OCI-LY1 (cell line): ENCODE results near the gene SLC6A15.

Experiments used
- H2AFZ ChIP-seq: fragments of 200-600 bp; sonication (generic), shearing (Covaris generic); 2 replicates; pipeline ENCODE4 v1.6.0; 2014; ENCODE audit warnings: antibody characterized with exemption, mild to moderate bottlenecking, low read length
- H3F3A ChIP-seq: fragments of 200-600 bp; sonication (generic), shearing (Covaris generic); 2 replicates; pipeline ENCODE4 v1.6.0; 2014; ENCODE audit warnings: mild to moderate bottlenecking, antibody characterized with exemption, low read length, moderate library complexity; ENCODE audit not compliant: insufficient read depth
- H3K27ac ChIP-seq: fragments of 200-600 bp; sonication (generic); 2 replicates; pipeline ENCODE4 v1.5.1; 2014; ENCODE audit warnings: low read length, mixed run types, mild to moderate bottlenecking, low read depth; ENCODE audit not compliant: poor library complexity, severe bottlenecking
- H3K27me3 ChIP-seq: fragments of 200-600 bp; sonication (generic); 2 replicates; pipeline ENCODE4 v1.6.0; 2014; ENCODE audit warnings: antibody characterized with exemption, mild to moderate bottlenecking, low read length, moderate library complexity; ENCODE audit not compliant: insufficient read depth
- H3K36me3 ChIP-seq: fragments of 200-600 bp; sonication (generic); 2 replicates; pipeline ENCODE4 v1.6.1; 2014; ENCODE audit warnings: mild to moderate bottlenecking, antibody characterized with exemption, low read length, moderate library complexity, mixed read lengths; ENCODE audit not compliant: insufficient read depth
- H3K4me1 ChIP-seq: fragments of 200-600 bp; sonication (generic); 2 replicates; pipeline ENCODE4 v1.5.1; 2014; ENCODE audit warnings: mild to moderate bottlenecking, low read length, moderate library complexity; ENCODE audit not compliant: insufficient read depth, severe bottlenecking
- H3K4me2 ChIP-seq: fragments of 200-600 bp; sonication (generic), shearing (Covaris generic); 2 replicates; pipeline ENCODE4 v1.6.1; 2014; ENCODE audit warnings: low read length
- H3K4me3 ChIP-seq: fragments of 200-600 bp; sonication (generic); 2 replicates; pipeline ENCODE4 v1.5.1; 2014; ENCODE audit warnings: low read length, low read depth, mild to moderate bottlenecking, mixed read lengths; ENCODE audit not compliant: poor library complexity, severe bottlenecking
- H3K79me2 ChIP-seq: fragments of 200-600 bp; shearing (Covaris generic); 2 replicates; pipeline ENCODE4 v1.6.1; 2016; ENCODE audit warnings: mixed run types, low read length, mixed read lengths; ENCODE audit not compliant: insufficient read depth
- H3K9ac ChIP-seq: fragments of 200-600 bp; sonication (generic), shearing (Covaris generic); 2 replicates; pipeline ENCODE4 v1.6.1; 2014; ENCODE audit warnings: mild to moderate bottlenecking, low read length, mixed read lengths
- H3K9me2 ChIP-seq: fragments of 200-600 bp; sonication (generic), shearing (Covaris generic); 2 replicates; pipeline ENCODE4 v1.6.1; 2014; ENCODE audit warnings: low read depth, mild to moderate bottlenecking, low read length, mixed read lengths
- H3K9me3 ChIP-seq: fragments of 200-600 bp; shearing (Covaris generic); 2 replicates; pipeline ENCODE4 v1.6.1; 2014; ENCODE audit warnings: low read length, mixed read lengths
- H4K20me1 ChIP-seq: fragments of 200-600 bp; sonication (generic), shearing (Covaris generic); 2 replicates; pipeline ENCODE4 v1.6.0; 2016; ENCODE audit warnings: mild to moderate bottlenecking, low read length; ENCODE audit not compliant: insufficient read depth
- EZH2 ChIP-seq: fragments of 200-600 bp; sonication (generic), shearing (Covaris generic); IDR thresholded peaks from 2 replicates; pipeline ENCODE4 v1.8.0; 2017; ENCODE audit warnings: borderline replicate concordance, mixed run types, mild to moderate bottlenecking, antibody characterized with exemption, low read length, moderate library complexity, mixed read lengths
- TF ChIP-seq, protein P1 (sequence below): fragments of 200-600 bp; sonication (generic), shearing (Covaris generic); IDR thresholded peaks from 2 replicates; pipeline ENCODE4 v1.5.1; 2017; ENCODE audit warnings: mild to moderate bottlenecking, antibody characterized with exemption, low read length, moderate library complexity, mixed read lengths

Gene SLC6A15

DNA sequence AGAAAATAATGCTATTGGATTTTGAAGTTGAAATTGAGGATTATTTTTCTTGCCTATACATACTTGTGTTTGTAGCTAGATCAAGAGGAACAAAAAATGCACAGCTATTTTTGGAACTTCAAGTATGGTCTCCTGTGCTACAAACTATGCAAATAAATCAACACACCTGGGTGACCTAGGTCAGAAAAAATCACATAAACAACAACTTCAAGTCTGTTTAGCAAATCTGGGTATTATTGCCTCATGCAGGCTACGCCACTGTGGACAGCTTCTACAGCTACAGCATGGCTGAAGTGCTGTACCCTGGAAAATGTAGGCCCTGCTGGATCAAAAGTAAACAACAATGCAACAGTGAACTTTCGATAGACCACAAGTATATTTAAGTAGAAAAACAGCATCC is 87.5 kb downstream of the SLC6A15 start:
- H3K36me3 ChIP-seq: no peaks in the 10 kb centered on the region
- no peak overlapping the region for H3K4me2 ChIP-seq
- H3K79me2 ChIP-seq: no peaks in the 10 kb centered on the region
- no peaks in the 10 kb centered on the region for H3K4me1 ChIP-seq
- H2AFZ ChIP-seq: no peak overlapping the region
- no peaks in the 10 kb centered on the region for H3K27me3 ChIP-seq
- no peaks in the 10 kb centered on the region for H3K9me2 ChIP-seq
- no peaks in the 10 kb centered on the region for H3K9me3 ChIP-seq
- no peaks in the 10 kb centered on the region for H4K20me1 ChIP-seq
- no peak overlapping the region for H3K27ac ChIP-seq
- no peak overlapping the region for H3K9ac ChIP-seq
- TF ChIP-seq EZH2: no peak
- no peak overlapping the region for H3K4me3 ChIP-seq
- H3F3A ChIP-seq: no peaks in the 10 kb centered on the region

- Histone ChIP-seq H4K20me1 (no peaks in the 10 kb centered on the region), H3K27me3 (no peaks in the 10 kb centered on the region), H3K4me1 (no peaks in the 10 kb centered on the region), H3K9ac (no peak overlapping the region), H3K36me3 (no peaks in the 10 kb centered on the region), H3K27ac (no peak overlapping the region), H3K4me2 (no peak overlapping the region), H3K9me2 (no peaks in the 10 kb centered on the region), H3K9me3 (no peaks in the 10 kb centered on the region), H2AFZ (no peak overlapping the region), H3K79me2 (no peaks in the 10 kb centered on the region), H3K4me3 (no peak overlapping the region), H3F3A (no peaks in the 10 kb centered on the region)
- TF ChIP-seq, protein P1, sequence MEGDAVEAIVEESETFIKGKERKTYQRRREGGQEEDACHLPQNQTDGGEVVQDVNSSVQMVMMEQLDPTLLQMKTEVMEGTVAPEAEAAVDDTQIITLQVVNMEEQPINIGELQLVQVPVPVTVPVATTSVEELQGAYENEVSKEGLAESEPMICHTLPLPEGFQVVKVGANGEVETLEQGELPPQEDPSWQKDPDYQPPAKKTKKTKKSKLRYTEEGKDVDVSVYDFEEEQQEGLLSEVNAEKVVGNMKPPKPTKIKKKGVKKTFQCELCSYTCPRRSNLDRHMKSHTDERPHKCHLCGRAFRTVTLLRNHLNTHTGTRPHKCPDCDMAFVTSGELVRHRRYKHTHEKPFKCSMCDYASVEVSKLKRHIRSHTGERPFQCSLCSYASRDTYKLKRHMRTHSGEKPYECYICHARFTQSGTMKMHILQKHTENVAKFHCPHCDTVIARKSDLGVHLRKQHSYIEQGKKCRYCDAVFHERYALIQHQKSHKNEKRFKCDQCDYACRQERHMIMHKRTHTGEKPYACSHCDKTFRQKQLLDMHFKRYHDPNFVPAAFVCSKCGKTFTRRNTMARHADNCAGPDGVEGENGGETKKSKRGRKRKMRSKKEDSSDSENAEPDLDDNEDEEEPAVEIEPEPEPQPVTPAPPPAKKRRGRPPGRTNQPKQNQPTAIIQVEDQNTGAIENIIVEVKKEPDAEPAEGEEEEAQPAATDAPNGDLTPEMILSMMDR: no peak
- TF ChIP-seq EZH2: no peak
Measured at GRCh38 chr12:84822525-84822924, 90.1 kb downstream of the SLC6A15 start.

DNA sequence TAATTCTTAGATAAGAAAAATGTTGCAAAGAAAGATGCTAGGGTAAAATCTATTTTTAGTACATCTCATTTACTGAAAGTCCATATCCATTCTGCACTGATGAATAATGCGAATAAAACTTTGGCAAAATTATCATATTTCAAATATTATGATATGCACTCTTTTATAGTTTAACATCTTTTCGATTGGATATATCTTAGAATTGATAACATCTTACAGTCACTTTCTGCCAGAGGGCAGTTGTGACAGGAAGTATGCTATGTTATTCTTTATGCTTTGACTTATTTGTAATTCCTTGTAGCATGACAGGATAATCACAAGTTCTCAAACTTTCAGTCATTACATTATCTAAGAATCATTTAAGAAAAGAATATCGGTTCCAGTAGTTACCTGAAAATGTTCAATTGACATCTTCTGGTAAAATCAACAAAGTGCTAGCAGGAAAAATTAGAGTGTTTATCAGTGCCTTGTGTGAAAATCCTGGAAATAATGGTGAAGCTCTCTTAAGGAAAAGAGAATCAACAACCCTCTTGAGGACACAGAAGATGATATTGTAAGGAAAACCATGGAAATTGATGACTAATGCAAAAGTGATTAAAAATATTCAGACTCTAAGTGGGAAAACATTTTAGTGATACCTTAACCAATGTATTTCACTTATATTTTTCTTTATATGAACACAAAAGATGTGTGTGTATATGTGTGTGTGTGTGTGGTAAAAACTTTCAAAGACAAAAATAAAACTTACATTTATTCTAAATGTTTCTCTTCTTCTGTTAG is 95.5 kb downstream of the SLC6A15 start:
- Histone ChIP-seq H3K9ac (no peak overlapping the region), H3K4me1 (no peaks in the 10 kb centered on the region), H2AFZ (no peak overlapping the region), H3K4me2 (no peak overlapping the region), H3K27me3 (no peaks in the 10 kb centered on the region), H3K9me2 (no peaks in the 10 kb centered on the region), H3K27ac (no peak overlapping the region), H3K36me3 (no peaks in the 10 kb centered on the region), H3F3A (no peaks in the 10 kb centered on the region), H4K20me1 (no peaks in the 10 kb centered on the region), H3K79me2 (no peaks in the 10 kb centered on the region), H3K9me3 (no peaks in the 10 kb centered on the region), H3K4me3 (no peak overlapping the region)
- TF ChIP-seq EZH2: no peak
- TF ChIP-seq, protein P1: no peak

GRCh38 chr12:84814664-84815245 is 97.8 kb downstream of the SLC6A15 start:
- H3K4me2 ChIP-seq: no peak overlapping the region
- no peaks in the 10 kb centered on the region for H3K36me3 ChIP-seq
- H3K4me1 ChIP-seq: no peaks in the 10 kb centered on the region
- TF ChIP-seq, protein P1: no peak
- no peak for TF ChIP-seq EZH2
- no peak overlapping the region for H3K27ac ChIP-seq
- H3K79me2 ChIP-seq: no peaks in the 10 kb centered on the region
- no peak overlapping the region for H3K4me3 ChIP-seq
- H3K9me2 ChIP-seq: no peaks in the 10 kb centered on the region
- no peak overlapping the region for H2AFZ ChIP-seq
- H3K27me3 ChIP-seq: no peaks in the 10 kb centered on the region
- no peak overlapping the region for H3K9ac ChIP-seq
- H3F3A ChIP-seq: no peaks in the 10 kb centered on the region
- no peaks in the 10 kb centered on the region for H4K20me1 ChIP-seq
- no peaks in the 10 kb centered on the region for H3K9me3 ChIP-seq
